ENCODE results near the gene SUCLG1. TPM values are rescaled to one million over a fixed set of nuclear protein-coding genes. Genes with fewer than 3 reads are reported as not detected.

SUCLG1 gene
- total and polyA plus RNA-seq, 4 donors = 60.5 to 149 (median 120) TPM

DNA sequence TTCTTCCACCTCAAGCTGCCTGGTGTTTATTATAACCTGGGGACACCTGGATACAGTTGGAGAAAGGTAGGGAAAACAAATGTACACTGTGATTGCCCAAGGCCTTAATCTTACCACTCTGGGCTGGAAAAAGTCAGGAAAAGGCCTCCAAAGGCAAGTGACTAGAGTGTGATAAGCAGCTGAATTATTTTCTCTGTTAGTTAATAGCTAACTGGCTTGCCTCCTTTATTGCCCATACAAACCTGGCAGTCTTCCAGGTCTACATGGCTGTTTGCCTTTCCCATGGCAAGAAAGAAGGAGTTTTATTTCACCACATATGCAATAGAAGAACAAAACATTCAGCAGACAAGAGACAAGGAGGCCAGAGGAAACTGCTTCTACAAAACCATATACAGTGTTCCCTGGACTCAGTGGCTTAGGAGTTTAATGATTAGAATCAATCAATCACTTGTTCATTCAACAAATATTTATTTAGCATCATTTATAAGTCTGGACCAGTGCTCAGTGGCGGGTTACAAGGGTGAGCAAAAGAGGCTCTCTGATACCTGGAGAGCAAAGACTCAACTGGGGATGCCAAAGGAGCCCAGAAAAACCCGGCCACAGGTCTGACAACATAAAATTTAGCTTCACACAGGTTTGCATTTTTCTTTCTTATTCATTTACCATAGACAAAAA lies 27.5 kb upstream of the SUCLG1 start:
- Histone ChIP-seq H3K36me3 (ENCODE audit: control insufficient read depth in 4 of 4, insufficient read depth in 3 of 4, low read depth in 1 of 4, low read length in 3 of 4) (no peaks in the 10 kb centered on the region), H3K4me1 (ENCODE audit: control insufficient read depth in 4 of 4, insufficient read depth in 4 of 4, low read length in 3 of 4) (peaks cover 7 to 28% (median 25%) of the 10 kb centered on the region in 4 donors), H3K27me3 (ENCODE audit: control insufficient read depth in 4 of 4, insufficient read depth in 4 of 4, low read length in 3 of 4) (no peaks in the 10 kb centered on the region), H3K27ac (ENCODE audit: low read depth in 1 of 2, low read length in 2 of 2) (peak overlapping the region in 1 of 2 donors; percentile 23), H3K9ac (ENCODE audit: low read depth in 1 of 2, low read length in 2 of 2) (no peak overlapping the region), H3K9me3 (ENCODE audit: control insufficient read depth in 4 of 4, low read length in 3 of 4) (no peaks in the 10 kb centered on the region), H3K4me3 (ENCODE audit: low read depth in 1 of 3, low read length in 3 of 3) (no peak overlapping the region)
- DNase-seq (ENCODE audit: low spot score) = no peak
- TF ChIP-seq NR2F2 (IDR thresholded peaks at IDR 0.05) (no peak), GABPA (IDR thresholded peaks at IDR 0.05 in 1 of 2, conservative IDR thresholded peaks at IDR 0.05 in 1 of 2) (no peak), YY1 (IDR thresholded peaks at IDR 0.05) (no peak), EGR1 (IDR thresholded peaks at IDR 0.05; ENCODE audit: low read depth in 2 of 2) (peak in 1 of 2 donors; percentile 29), JUND (IDR thresholded peaks at IDR 0.05) (peak in 1 of 2 donors; percentile 42), RAD21 (IDR thresholded peaks at IDR 0.05) (peak; percentile 14 to 39), HNF4G (IDR thresholded peaks at IDR 0.05) (no peak), FOXA2 (IDR thresholded peaks at IDR 0.05) (no peak), FOXA1 (IDR thresholded peaks at IDR 0.05) (no peak), SP1 (IDR thresholded peaks at IDR 0.05) (no peak), HNF4A (conservative IDR thresholded peaks at IDR 0.05) (peak; percentile 44 to 59), RXRA (IDR thresholded peaks at IDR 0.05) (peak; percentile 24 to 62), TAF1 (conservative IDR thresholded peaks at IDR 0.05) (no peak)
- TF ChIP-seq, protein P1, sequence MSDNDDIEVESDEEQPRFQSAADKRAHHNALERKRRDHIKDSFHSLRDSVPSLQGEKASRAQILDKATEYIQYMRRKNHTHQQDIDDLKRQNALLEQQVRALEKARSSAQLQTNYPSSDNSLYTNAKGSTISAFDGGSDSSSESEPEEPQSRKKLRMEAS (IDR thresholded peaks at IDR 0.05) = no peak
- TF ChIP-seq, protein P2, sequence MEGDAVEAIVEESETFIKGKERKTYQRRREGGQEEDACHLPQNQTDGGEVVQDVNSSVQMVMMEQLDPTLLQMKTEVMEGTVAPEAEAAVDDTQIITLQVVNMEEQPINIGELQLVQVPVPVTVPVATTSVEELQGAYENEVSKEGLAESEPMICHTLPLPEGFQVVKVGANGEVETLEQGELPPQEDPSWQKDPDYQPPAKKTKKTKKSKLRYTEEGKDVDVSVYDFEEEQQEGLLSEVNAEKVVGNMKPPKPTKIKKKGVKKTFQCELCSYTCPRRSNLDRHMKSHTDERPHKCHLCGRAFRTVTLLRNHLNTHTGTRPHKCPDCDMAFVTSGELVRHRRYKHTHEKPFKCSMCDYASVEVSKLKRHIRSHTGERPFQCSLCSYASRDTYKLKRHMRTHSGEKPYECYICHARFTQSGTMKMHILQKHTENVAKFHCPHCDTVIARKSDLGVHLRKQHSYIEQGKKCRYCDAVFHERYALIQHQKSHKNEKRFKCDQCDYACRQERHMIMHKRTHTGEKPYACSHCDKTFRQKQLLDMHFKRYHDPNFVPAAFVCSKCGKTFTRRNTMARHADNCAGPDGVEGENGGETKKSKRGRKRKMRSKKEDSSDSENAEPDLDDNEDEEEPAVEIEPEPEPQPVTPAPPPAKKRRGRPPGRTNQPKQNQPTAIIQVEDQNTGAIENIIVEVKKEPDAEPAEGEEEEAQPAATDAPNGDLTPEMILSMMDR (IDR thresholded peaks at IDR 0.05; ENCODE audit: low read depth, low read length, missing input control) = no peak
- TF ChIP-seq, protein P3, sequence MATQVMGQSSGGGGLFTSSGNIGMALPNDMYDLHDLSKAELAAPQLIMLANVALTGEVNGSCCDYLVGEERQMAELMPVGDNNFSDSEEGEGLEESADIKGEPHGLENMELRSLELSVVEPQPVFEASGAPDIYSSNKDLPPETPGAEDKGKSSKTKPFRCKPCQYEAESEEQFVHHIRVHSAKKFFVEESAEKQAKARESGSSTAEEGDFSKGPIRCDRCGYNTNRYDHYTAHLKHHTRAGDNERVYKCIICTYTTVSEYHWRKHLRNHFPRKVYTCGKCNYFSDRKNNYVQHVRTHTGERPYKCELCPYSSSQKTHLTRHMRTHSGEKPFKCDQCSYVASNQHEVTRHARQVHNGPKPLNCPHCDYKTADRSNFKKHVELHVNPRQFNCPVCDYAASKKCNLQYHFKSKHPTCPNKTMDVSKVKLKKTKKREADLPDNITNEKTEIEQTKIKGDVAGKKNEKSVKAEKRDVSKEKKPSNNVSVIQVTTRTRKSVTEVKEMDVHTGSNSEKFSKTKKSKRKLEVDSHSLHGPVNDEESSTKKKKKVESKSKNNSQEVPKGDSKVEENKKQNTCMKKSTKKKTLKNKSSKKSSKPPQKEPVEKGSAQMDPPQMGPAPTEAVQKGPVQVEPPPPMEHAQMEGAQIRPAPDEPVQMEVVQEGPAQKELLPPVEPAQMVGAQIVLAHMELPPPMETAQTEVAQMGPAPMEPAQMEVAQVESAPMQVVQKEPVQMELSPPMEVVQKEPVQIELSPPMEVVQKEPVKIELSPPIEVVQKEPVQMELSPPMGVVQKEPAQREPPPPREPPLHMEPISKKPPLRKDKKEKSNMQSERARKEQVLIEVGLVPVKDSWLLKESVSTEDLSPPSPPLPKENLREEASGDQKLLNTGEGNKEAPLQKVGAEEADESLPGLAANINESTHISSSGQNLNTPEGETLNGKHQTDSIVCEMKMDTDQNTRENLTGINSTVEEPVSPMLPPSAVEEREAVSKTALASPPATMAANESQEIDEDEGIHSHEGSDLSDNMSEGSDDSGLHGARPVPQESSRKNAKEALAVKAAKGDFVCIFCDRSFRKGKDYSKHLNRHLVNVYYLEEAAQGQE (IDR thresholded peaks at IDR 0.05) = no peak
- TF ChIP-seq, protein P4, sequence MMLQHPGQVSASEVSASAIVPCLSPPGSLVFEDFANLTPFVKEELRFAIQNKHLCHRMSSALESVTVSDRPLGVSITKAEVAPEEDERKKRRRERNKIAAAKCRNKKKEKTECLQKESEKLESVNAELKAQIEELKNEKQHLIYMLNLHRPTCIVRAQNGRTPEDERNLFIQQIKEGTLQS (IDR thresholded peaks at IDR 0.05) = no peak
- TF ChIP-seq, protein P5, sequence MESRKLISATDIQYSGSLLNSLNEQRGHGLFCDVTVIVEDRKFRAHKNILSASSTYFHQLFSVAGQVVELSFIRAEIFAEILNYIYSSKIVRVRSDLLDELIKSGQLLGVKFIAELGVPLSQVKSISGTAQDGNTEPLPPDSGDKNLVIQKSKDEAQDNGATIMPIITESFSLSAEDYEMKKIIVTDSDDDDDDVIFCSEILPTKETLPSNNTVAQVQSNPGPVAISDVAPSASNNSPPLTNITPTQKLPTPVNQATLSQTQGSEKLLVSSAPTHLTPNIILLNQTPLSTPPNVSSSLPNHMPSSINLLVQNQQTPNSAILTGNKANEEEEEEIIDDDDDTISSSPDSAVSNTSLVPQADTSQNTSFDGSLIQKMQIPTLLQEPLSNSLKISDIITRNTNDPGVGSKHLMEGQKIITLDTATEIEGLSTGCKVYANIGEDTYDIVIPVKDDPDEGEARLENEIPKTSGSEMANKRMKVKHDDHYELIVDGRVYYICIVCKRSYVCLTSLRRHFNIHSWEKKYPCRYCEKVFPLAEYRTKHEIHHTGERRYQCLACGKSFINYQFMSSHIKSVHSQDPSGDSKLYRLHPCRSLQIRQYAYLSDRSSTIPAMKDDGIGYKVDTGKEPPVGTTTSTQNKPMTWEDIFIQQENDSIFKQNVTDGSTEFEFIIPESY (IDR thresholded peaks at IDR 0.05) = no peak
- 32% methylated on average over 2 of the region's 2 CpGs for whole genome bisulfite sequencing
